ENCODE data around the gene CLEC14A.

DNA sequence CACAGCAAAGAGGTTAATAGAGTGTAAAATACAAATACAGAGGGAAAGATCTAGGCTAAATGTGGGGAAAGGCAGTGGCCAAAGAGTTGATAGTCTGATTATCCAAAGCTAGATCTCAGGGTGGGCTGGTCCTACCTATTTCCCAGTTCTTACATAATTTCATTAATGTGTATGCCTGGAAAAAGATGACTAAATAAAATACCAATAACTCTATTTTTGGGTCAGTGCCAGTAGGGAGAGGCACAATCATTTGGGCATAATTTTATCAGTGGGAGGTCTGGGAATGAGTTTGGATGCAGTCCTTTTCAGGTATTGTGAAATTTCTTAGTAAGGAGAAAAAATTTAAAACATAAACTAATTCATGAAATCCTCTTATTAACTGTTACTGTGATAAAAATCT is 30.6 kb upstream of the CLEC14A start:
- TF ChIP-seq, protein P1, sequence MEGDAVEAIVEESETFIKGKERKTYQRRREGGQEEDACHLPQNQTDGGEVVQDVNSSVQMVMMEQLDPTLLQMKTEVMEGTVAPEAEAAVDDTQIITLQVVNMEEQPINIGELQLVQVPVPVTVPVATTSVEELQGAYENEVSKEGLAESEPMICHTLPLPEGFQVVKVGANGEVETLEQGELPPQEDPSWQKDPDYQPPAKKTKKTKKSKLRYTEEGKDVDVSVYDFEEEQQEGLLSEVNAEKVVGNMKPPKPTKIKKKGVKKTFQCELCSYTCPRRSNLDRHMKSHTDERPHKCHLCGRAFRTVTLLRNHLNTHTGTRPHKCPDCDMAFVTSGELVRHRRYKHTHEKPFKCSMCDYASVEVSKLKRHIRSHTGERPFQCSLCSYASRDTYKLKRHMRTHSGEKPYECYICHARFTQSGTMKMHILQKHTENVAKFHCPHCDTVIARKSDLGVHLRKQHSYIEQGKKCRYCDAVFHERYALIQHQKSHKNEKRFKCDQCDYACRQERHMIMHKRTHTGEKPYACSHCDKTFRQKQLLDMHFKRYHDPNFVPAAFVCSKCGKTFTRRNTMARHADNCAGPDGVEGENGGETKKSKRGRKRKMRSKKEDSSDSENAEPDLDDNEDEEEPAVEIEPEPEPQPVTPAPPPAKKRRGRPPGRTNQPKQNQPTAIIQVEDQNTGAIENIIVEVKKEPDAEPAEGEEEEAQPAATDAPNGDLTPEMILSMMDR (optimal IDR thresholded peaks at IDR 0.05 in 1 of 3, IDR thresholded peaks at IDR 0.05 in 1 of 3, conservative IDR thresholded peaks at IDR 0.05 in 1 of 3; ENCODE audit: extremely low read depth in 1 of 3, insufficient read depth in 2 of 3, low read length in 3 of 3): no peak
- no peak for TF ChIP-seq EZH2 (IDR thresholded peaks at IDR 0.05; ENCODE audit: low read length)

All from keratinocyte (primary cell).